Measurements from ENCODE around the gene SMYD3.

DNA sequence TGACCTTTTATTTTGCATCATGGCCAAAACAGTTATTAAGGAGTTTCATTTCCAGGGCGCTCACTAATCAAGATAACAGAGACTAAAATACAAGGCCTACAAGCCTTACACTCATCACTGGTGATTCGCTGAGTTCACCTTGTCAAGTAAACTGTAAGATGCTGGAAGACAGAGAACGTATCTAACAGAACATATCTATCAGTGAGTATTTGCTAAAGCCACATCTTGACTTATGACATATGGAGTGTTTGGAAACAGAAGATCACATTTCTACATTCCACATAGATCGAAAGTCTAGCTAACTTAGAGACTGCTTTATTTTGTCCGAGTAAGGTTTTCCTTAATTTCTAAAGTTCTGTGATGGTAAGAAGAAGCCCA is 506.5 kb downstream of the SMYD3 start:
- TF ChIP-seq, protein P1, sequence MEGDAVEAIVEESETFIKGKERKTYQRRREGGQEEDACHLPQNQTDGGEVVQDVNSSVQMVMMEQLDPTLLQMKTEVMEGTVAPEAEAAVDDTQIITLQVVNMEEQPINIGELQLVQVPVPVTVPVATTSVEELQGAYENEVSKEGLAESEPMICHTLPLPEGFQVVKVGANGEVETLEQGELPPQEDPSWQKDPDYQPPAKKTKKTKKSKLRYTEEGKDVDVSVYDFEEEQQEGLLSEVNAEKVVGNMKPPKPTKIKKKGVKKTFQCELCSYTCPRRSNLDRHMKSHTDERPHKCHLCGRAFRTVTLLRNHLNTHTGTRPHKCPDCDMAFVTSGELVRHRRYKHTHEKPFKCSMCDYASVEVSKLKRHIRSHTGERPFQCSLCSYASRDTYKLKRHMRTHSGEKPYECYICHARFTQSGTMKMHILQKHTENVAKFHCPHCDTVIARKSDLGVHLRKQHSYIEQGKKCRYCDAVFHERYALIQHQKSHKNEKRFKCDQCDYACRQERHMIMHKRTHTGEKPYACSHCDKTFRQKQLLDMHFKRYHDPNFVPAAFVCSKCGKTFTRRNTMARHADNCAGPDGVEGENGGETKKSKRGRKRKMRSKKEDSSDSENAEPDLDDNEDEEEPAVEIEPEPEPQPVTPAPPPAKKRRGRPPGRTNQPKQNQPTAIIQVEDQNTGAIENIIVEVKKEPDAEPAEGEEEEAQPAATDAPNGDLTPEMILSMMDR (IDR thresholded peaks at IDR 0.05): no peak
- no peak for TF ChIP-seq POLR2A (IDR thresholded peaks at IDR 0.05)

Measured in gastroesophageal sphincter (tissue), 3 donors.